ENCODE data around the gene ARAP2.

DNA sequence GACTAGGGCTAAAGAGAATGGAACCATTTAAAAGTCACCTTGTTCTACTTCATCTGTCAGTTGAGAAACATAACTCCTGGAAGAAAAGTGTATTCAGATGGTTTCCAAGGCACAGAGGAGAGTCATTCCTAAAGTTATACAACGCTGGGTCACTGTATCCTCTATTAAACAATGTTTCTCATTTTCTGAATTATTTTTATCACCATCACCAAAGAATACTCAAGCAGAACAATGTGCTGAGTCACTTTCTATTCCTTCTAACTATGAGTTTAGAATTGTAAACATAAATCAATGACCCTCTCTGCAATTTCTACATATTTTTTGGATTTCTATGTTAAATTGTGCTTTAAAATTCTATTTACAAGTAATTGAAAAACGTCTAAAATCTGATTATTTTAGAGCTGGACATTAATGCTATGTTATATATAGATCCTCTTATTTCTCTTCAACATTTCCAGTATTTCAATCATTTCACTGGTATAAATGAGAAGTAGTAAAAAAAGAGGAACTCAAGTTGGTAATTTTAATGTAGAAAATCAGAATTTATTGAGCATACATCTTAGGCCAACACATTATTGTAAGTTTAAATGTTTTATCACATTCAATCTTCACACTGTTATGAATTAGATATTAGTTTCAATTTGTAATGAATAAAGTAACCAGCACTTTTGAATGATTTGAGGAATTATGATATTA lies 44.6 kb upstream of the ARAP2 start:
- TF ChIP-seq, protein P1, sequence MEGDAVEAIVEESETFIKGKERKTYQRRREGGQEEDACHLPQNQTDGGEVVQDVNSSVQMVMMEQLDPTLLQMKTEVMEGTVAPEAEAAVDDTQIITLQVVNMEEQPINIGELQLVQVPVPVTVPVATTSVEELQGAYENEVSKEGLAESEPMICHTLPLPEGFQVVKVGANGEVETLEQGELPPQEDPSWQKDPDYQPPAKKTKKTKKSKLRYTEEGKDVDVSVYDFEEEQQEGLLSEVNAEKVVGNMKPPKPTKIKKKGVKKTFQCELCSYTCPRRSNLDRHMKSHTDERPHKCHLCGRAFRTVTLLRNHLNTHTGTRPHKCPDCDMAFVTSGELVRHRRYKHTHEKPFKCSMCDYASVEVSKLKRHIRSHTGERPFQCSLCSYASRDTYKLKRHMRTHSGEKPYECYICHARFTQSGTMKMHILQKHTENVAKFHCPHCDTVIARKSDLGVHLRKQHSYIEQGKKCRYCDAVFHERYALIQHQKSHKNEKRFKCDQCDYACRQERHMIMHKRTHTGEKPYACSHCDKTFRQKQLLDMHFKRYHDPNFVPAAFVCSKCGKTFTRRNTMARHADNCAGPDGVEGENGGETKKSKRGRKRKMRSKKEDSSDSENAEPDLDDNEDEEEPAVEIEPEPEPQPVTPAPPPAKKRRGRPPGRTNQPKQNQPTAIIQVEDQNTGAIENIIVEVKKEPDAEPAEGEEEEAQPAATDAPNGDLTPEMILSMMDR (conservative IDR thresholded peaks at IDR 0.05; ENCODE audit: low read length): no peak
- TF ChIP-seq EZH2phosphoT487 (IDR thresholded peaks at IDR 0.05; ENCODE audit: borderline replicate concordance): no peak

Measured in Loucy (cell line).